Stomach smooth muscle (tissue), 2 donors: ENCODE measurements around the gene MRPL50.

Experiments
- H3K27ac ChIP-seq: one replicate; pipeline ENCODE4 v1.7.0; 2013; ENCODE audit warnings: mild to moderate bottlenecking, low read length, inconsistent platforms
- H3K27me3 ChIP-seq, 2 donors: one replicate each; pipeline ENCODE4 v1.7.0; 2013; ENCODE audit warnings: low read length in 2 of 2; ENCODE audit not compliant: insufficient read depth in 2 of 2, control insufficient read depth in 1 of 2
- H3K36me3 ChIP-seq, 2 donors: one replicate each; pipeline ENCODE4 v1.7.0; 2013; ENCODE audit warnings: low read length in 2 of 2; ENCODE audit not compliant: control insufficient read depth in 2 of 2, insufficient read depth in 2 of 2
- H3K4me1 ChIP-seq: one replicate; pipeline ENCODE4 v1.7.0; 2013; ENCODE audit warnings: low read length; ENCODE audit not compliant: control insufficient read depth, insufficient read depth
- H3K4me3 ChIP-seq, 2 donors: one replicate each; pipeline ENCODE4 v1.7.0; 2013; ENCODE audit warnings: low read length in 2 of 2
- H3K9ac ChIP-seq, 2 donors: one replicate each; pipeline ENCODE4 v1.7.0; 2013; ENCODE audit warnings: low read length in 2 of 2, mild to moderate bottlenecking in 1 of 2
- H3K9me3 ChIP-seq, 2 donors: one replicate each; pipeline ENCODE4 v1.7.0; 2013; ENCODE audit warnings: low read length in 2 of 2; ENCODE audit not compliant: control insufficient read depth in 2 of 2
- donor health status: healthy.
- donor health status: Pancreatic carcinoma.

The MRPL50 gene

DNA sequence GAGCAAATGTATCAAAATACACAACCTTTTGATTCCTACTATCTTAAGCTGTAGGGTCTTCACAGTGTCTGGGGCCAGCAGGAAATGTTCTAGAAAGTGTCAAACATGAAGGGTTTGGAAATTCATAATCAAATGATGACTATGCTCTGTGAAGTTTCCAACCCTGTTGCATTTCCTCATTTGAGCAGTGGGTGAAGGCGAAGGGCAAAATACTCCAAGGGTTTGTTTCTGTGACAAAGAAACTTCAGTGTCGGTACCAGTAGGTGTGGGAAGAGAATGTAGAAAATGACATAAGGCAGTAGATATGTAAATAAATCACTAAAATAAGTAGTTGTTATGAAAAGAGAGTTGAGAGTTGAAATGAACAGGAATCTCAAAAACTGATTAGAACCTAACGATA is 36.6 kb upstream of the MRPL50 start:
- no peak overlapping the region for H3K4me3 ChIP-seq
- H3K27me3 ChIP-seq = no peaks in the 10 kb centered on the region
- no peaks in the 10 kb centered on the region for H3K9me3 ChIP-seq
- H3K36me3 ChIP-seq = no peaks in the 10 kb centered on the region
- no peak overlapping the region for H3K9ac ChIP-seq
- H3K27ac ChIP-seq = no peak overlapping the region
- no peaks in the 10 kb centered on the region for H3K4me1 ChIP-seq

- no peak overlapping the region for H3K27ac ChIP-seq
- H3K9me3 ChIP-seq = no peaks in the 10 kb centered on the region
- no peak overlapping the region for H3K9ac ChIP-seq
- no peak overlapping the region for H3K4me3 ChIP-seq
- no peaks in the 10 kb centered on the region for H3K27me3 ChIP-seq
- H3K36me3 ChIP-seq = no peaks in the 10 kb centered on the region
- no peaks in the 10 kb centered on the region for H3K4me1 ChIP-seq
These were observed 34.8 kb upstream of the MRPL50 start for GRCh38 chr9:101433229-101433628.

GRCh38 chr9:101432740-101433139 is 34.3 kb upstream of the MRPL50 start:
- H3K9ac ChIP-seq = no peak overlapping the region
- no peak overlapping the region for H3K4me3 ChIP-seq
- no peaks in the 10 kb centered on the region for H3K27me3 ChIP-seq
- H3K27ac ChIP-seq = no peak overlapping the region
- no peaks in the 10 kb centered on the region for H3K36me3 ChIP-seq
- H3K4me1 ChIP-seq = no peaks in the 10 kb centered on the region
- H3K9me3 ChIP-seq = no peaks in the 10 kb centered on the region

DNA sequence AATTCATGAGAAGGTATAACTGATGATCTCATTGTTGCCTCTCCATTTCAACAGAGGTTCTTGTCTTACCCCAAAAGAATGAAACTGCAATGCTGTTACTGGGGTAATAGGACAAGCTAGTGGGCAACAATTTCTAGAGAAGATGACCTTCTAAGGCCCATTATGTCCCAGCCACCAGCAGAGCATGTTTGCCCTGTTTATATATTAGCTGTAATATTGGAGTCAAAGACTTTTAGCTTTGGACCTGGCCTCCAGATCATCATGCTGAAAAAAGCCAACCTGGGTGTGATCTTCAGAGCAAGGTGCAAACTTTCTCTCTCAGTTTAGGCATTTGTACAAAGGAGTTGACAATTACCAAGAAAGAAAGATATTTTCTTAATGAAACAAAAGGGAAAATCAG is 33.8 kb upstream of the MRPL50 start:
- Histone ChIP-seq H3K27ac (no peak overlapping the region), H3K36me3 (no peaks in the 10 kb centered on the region), H3K4me1 (no peaks in the 10 kb centered on the region), H3K4me3 (no peak overlapping the region), H3K9me3 (no peaks in the 10 kb centered on the region), H3K27me3 (no peaks in the 10 kb centered on the region), H3K9ac (no peak overlapping the region)

DNA sequence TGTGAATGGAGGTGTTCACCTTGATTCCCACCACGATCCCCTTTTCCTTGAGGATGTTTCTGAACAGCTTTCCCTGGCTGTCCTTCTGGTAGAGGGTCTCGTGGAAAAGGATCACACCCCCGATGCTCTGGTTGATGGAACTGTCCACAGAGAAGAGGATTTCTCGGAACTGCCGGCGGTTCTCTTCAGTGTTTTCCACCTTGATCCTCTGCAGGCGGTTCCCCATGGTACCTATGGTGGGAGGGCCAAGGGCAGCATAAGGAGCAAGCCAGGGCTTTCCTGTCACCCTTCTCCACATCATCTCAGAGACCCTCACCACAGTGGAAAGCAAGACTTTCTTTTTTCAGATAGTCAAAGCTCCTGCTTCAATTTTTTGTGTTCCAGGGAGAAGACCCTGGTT is 31.3 kb upstream of the MRPL50 start:
- Histone ChIP-seq H3K9me3 (no peaks in the 10 kb centered on the region), H3K36me3 (no peaks in the 10 kb centered on the region), H3K9ac (no peak overlapping the region), H3K27me3 (no peaks in the 10 kb centered on the region), H3K27ac (no peak overlapping the region), H3K4me1 (no peaks in the 10 kb centered on the region), H3K4me3 (no peak overlapping the region)

DNA sequence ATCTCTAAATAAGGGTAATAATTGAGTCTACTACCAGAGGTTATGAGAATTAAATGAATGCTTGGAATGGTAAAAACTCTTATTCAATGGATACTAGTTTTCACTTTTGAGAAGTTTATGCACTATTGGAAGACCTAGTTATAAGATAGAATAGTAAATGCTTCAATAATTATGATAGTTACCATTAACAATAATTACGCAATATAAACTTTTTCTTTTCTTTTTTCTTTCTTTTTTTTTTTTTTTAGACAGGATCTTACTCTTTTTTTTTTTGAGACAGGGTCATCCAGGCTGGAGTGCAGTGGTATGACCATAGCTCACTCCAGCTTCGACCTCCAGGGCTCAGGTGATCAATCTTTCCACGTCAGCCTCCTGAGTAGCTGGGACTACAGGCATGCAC is 30.5 kb upstream of the MRPL50 start:
- Histone ChIP-seq H3K27me3 (no peaks in the 10 kb centered on the region), H3K9me3 (no peaks in the 10 kb centered on the region), H3K9ac (no peak overlapping the region), H3K36me3 (no peaks in the 10 kb centered on the region), H3K27ac (no peak overlapping the region), H3K4me1 (no peaks in the 10 kb centered on the region), H3K4me3 (no peak overlapping the region)

- H3K27me3 ChIP-seq = no peaks in the 10 kb centered on the region
- no peak overlapping the region for H3K27ac ChIP-seq
- H3K4me1 ChIP-seq = no peaks in the 10 kb centered on the region
- no peak overlapping the region for H3K4me3 ChIP-seq
- no peak overlapping the region for H3K9ac ChIP-seq
- no peaks in the 10 kb centered on the region for H3K9me3 ChIP-seq
- no peaks in the 10 kb centered on the region for H3K36me3 ChIP-seq
These were observed 29.7 kb upstream of the MRPL50 start for GRCh38 chr9:101427957-101428655.

GRCh38 chr9:101427358-101427757 is 28.9 kb upstream of the MRPL50 start:
- H3K27ac ChIP-seq = no peak overlapping the region
- H3K36me3 ChIP-seq = no peaks in the 10 kb centered on the region
- no peaks in the 10 kb centered on the region for H3K4me1 ChIP-seq
- no peaks in the 10 kb centered on the region for H3K27me3 ChIP-seq
- H3K4me3 ChIP-seq = no peak overlapping the region
- H3K9me3 ChIP-seq = peaks cover 0 to 3% of the 10 kb centered on the region in 2 donors
- no peak overlapping the region for H3K9ac ChIP-seq

- Histone ChIP-seq H3K9me3 (peaks cover 0 to 17% of the 10 kb centered on the region in 2 donors), H3K36me3 (no peaks in the 10 kb centered on the region), H3K27ac (no peak overlapping the region), H3K27me3 (no peaks in the 10 kb centered on the region), H3K9ac (no peak overlapping the region), H3K4me3 (no peak overlapping the region), H3K4me1 (no peaks in the 10 kb centered on the region)
These were observed 23.2 kb upstream of the MRPL50 start for GRCh38 chr9:101421653-101422065.

DNA sequence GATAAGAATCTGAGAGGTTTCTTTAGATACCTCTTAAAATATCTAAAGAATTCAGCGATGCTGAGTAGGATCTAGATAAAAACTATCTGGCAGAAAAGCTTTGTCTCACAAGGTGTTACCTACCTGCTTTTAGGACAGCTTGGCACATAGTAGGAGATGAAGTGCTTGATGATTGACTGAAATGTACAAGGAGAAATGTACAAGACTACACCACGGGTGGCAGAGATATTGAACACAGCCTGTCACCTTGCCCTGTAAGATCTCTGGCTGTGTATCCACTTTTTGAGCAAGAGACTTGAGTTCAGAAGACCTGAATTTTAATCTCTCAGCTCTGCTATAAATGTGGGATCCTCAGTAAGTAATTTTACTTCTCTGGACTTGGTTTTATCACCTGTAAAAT is 21.4 kb upstream of the MRPL50 start:
- H3K9me3 ChIP-seq = peaks cover 8 to 25% of the 10 kb centered on the region in 2 donors
- H3K9ac ChIP-seq = no peak overlapping the region
- H3K4me1 ChIP-seq = no peaks in the 10 kb centered on the region
- no peaks in the 10 kb centered on the region for H3K27me3 ChIP-seq
- no peaks in the 10 kb centered on the region for H3K36me3 ChIP-seq
- H3K4me3 ChIP-seq = no peak overlapping the region
- H3K27ac ChIP-seq = no peak overlapping the region

DNA sequence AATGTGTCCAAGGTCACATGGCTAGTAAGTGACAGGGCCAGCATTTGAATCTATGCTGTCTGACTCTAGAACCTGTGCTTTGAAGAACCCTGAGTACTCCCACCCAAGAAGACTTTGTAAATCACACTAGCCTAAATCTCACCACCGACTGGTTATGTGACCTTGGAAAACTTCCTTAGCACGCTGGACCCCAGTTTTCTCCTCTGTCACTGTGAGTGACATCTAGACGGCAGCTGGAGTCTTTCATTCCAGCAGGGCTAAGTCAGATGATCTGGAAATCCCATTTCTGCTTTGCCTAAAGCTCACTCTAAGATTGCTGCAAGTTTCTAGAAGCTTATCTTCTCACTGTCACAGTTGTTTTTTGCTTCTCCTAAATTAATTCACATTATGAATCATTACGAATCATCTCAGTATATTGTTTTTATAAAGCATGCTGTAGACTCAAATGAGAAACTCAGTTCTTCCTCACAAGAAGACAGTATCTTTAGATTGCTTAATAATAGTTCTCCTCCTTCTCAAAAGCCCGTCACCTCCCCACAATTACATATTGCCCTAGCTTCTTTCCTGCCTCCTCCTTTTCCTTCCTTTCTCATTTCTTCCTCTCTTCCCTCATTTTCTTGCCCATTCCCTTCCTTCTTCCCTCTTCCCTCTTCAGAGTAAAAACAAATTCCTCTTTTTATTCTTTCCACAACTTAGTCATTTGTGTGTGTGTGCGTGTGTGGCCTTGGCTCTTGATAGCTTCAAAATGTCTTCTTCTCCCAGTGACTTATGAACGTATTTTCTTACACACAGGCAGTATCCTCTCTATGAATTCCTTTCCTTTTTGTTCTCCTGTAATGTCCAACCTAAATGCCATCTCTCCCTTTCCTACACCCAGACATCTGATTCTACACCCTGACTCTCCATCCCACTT is 20.4 kb upstream of the MRPL50 start:
- Histone ChIP-seq H3K9ac (no peak overlapping the region), H3K36me3 (no peaks in the 10 kb centered on the region), H3K4me3 (no peak overlapping the region), H3K27me3 (no peaks in the 10 kb centered on the region), H3K9me3 (peaks cover 8 to 26% of the 10 kb centered on the region in 2 donors), H3K27ac (no peak overlapping the region), H3K4me1 (no peaks in the 10 kb centered on the region)
